Hepatic stellate cell (primary cell): ENCODE data around the gene MCC.
"Not testable (repeated sequence)": the region's sequence is repeated elsewhere in the genome, so short reads cannot be mapped to it uniquely, and the experiment has no call there.

Experiments
- DNase-seq: peaks from one replicate; pipeline ENCODE4 v3.0.0; 2011; ENCODE audit warnings: low spot score

MCC gene

GRCh38 chr5:113425909-113426308 lies 62.3 kb downstream of the MCC start:
- no peak for DNase-seq

GRCh38 chr5:113421693-113422092 lies 66.6 kb downstream of the MCC start:
- DNase-seq, result no peak

- no peak for DNase-seq
Observed at GRCh38 chr5:113405530-113405929, 82.7 kb downstream of the MCC start.

GRCh38 chr5:113404269-113404668 lies 84.0 kb downstream of the MCC start:
- DNase-seq, result no peak

- DNase-seq, result not testable (repeated sequence)
Observed at GRCh38 chr5:113397986-113398385, 90.3 kb downstream of the MCC start.

GRCh38 chr5:113397046-113397445 lies 91.2 kb downstream of the MCC start:
- DNase-seq, result no peak

GRCh38 chr5:113394658-113395057 lies 93.6 kb downstream of the MCC start:
- DNase-seq, result no peak

GRCh38 chr5:113390224-113390623 lies 98.0 kb downstream of the MCC start:
- DNase-seq, result no peak

GRCh38 chr5:113389116-113389515 lies 99.1 kb downstream of the MCC start:
- no peak for DNase-seq

- DNase-seq, result no peak
Observed at GRCh38 chr5:113387844-113388243, 100.4 kb downstream of the MCC start.

- no peak for DNase-seq
Observed at GRCh38 chr5:113384782-113385285, 103.4 kb downstream of the MCC start.

- DNase-seq, result no peak
Observed at GRCh38 chr5:113382731-113383130, 105.5 kb downstream of the MCC start.

- DNase-seq, result no peak
Observed at GRCh38 chr5:113381791-113382190, 106.5 kb downstream of the MCC start.

- no peak for DNase-seq
Observed at GRCh38 chr5:113380807-113381326, 107.4 kb downstream of the MCC start.

- DNase-seq, result no peak
Observed at GRCh38 chr5:113379936-113380806, 108.1 kb downstream of the MCC start.

- DNase-seq, result peak; percentile 42
Observed at GRCh38 chr5:113378959-113379541, 109.2 kb downstream of the MCC start.

GRCh38 chr5:113378514-113378913 lies 109.7 kb downstream of the MCC start:
- DNase-seq, result no peak

- DNase-seq, result no peak
Observed at GRCh38 chr5:113378081-113378480, 110.2 kb downstream of the MCC start.

- DNase-seq, result no peak
Observed at GRCh38 chr5:113376640-113377039, 111.6 kb downstream of the MCC start.

- DNase-seq, result no peak
Observed at GRCh38 chr5:113375480-113376060, 112.7 kb downstream of the MCC start.

- no peak for DNase-seq
Observed at GRCh38 chr5:113373426-113373825, 114.8 kb downstream of the MCC start.

- no peak for DNase-seq
Observed at GRCh38 chr5:113371721-113372196, 116.5 kb downstream of the MCC start.

GRCh38 chr5:113367586-113367985 lies 120.7 kb downstream of the MCC start:
- no peak for DNase-seq
